Esophagus muscularis mucosa (tissue), 3 donors: ENCODE measurements around the gene LRFN5.

Source experiments
- POLR2A ChIP-seq: fragments of 450-650 bp; IDR thresholded peaks from one replicate; pipeline ENCODE4 v1.6.1; 2017; ENCODE audit warnings: antibody characterized with exemption, moderate library complexity, mild to moderate bottlenecking, low read depth
- POLR2AphosphoS5 ChIP-seq, 2 donors: sonication (generic); formaldehyde crosslinking; IDR thresholded peaks; one replicate each; pipeline ENCODE4 v1.6.1; 2017; ENCODE audit warnings: antibody characterized with exemption in 2 of 2
- TF ChIP-seq, protein P1 (sequence below), 3 experiments: fragments of 200-600 bp in 2 of 3; fragments of 450-650 bp in 1 of 3; sonication (generic) in 2 of 3; IDR thresholded peaks; one replicate each; pipeline ENCODE4 v1.5.1; 2017 to 2019; ENCODE audit warnings: antibody characterized with exemption in 3 of 3, mild to moderate bottlenecking in 2 of 3, moderate library complexity in 1 of 3

DNA sequence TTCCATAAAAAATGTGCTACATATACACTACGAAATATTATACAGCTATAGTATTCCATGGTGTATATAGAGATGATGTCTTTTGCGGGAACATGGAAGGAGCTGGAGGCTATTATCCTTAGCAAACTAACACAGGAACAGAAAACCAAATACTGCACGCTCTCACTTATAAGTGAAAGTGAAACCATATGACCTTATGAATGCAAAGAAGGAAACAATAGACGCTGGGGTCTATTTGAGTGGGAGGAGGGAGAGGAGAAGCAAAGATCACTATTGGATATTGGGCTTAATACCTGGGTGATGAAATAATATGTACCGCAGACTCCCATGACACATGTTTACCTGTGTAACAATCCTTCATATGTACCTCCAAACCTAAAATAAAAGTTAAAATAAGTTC lies 142.8 kb downstream of the LRFN5 start:
- TF ChIP-seq, protein P1, sequence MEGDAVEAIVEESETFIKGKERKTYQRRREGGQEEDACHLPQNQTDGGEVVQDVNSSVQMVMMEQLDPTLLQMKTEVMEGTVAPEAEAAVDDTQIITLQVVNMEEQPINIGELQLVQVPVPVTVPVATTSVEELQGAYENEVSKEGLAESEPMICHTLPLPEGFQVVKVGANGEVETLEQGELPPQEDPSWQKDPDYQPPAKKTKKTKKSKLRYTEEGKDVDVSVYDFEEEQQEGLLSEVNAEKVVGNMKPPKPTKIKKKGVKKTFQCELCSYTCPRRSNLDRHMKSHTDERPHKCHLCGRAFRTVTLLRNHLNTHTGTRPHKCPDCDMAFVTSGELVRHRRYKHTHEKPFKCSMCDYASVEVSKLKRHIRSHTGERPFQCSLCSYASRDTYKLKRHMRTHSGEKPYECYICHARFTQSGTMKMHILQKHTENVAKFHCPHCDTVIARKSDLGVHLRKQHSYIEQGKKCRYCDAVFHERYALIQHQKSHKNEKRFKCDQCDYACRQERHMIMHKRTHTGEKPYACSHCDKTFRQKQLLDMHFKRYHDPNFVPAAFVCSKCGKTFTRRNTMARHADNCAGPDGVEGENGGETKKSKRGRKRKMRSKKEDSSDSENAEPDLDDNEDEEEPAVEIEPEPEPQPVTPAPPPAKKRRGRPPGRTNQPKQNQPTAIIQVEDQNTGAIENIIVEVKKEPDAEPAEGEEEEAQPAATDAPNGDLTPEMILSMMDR (IDR thresholded peaks at IDR 0.05): no peak
- TF ChIP-seq POLR2A: no peak
- TF ChIP-seq POLR2AphosphoS5 (IDR thresholded peaks at IDR 0.05): no peak
